Left lung (tissue), 10 donors: Measurements from ENCODE around the gene MAN1A1. TPM values are rescaled to one million over a fixed set of nuclear protein-coding genes. Genes with fewer than 3 reads are reported as not detected.

Experiments
- ATAC-seq: fragments of 200-7000 bp; cut with Tn5 transposase; one replicate; pipeline ENCODE4 v1.9.1; 2020; ENCODE audit warnings: moderate library complexity
- DNase-seq, 4 donors: peaks; one replicate each; pipeline ENCODE4 v3.0.0-alpha.2; 2013 to 2020
- H3K27ac ChIP-seq, 2 donors: fragments of 200-600 bp; sonication (generic) in 1 of 2; one replicate each; pipeline versions ENCODE4 v1.5.0 to v1.8.0; 2020 to 2021
- H3K27me3 ChIP-seq, 2 donors: fragments of 200-600 bp; sonication (generic) in 1 of 2; one replicate each; pipeline versions ENCODE4 v1.5.0 to v1.8.0; 2020 to 2021
- H3K36me3 ChIP-seq, 2 donors: fragments of 200-600 bp; sonication (generic) in 1 of 2; one replicate each; pipeline versions ENCODE4 v1.5.0 to v1.8.0; 2020 to 2021
- H3K4me1 ChIP-seq, 2 donors: fragments of 200-600 bp; one replicate each; pipeline ENCODE4 v1.8.0; 2021
- H3K4me3 ChIP-seq, 2 donors: fragments of 200-600 bp; sonication (generic) in 1 of 2; one replicate each; pipeline versions ENCODE4 v1.5.0 to v1.8.0; 2020 to 2021; ENCODE audit warnings: mild to moderate bottlenecking in 1 of 2
- H3K9me3 ChIP-seq, 2 donors: fragments of 200-600 bp; sonication (generic) in 1 of 2; one replicate each; pipeline versions ENCODE4 v1.5.0 to v1.8.0; 2020 to 2021
- CTCF ChIP-seq, 2 donors: fragments of 200-600 bp; sonication (generic) in 1 of 2; IDR thresholded peaks; one replicate each; pipeline versions ENCODE4 v1.5.0 to v1.8.0; 2021; ENCODE audit warnings: antibody characterized with exemption in 2 of 2
- intact Hi-C, 2 donors: fragments of 100-400 bp; cut with DNase I; formaldehyde crosslinking; loops; one replicate each; pipeline versions ENCODE4 v1.11.2 to v1.14.2; 2022
- polyA plus RNA-seq, 6 donors: library from polyadenylated mRNA; unstranded; fragments of 120-200 nt; gene quantifications; one replicate each; pipeline ENCODE4 v1.2.1, GENCODE V29; 2013; ENCODE audit not compliant: insufficient read length in 6 of 6
- total RNA-seq, 2 donors: library from RNA; stranded (reverse); fragmentation: NEBNext Ultra II Directional; extraction: Animal tissue kit (Norgen Biotek cat#: 25700); gene quantifications; one replicate each; pipeline ENCODE4 v1.2.1, GENCODE V29; 2021
- donor health status: DM: no; HTN: yes; CAD: no.
- donor health status: DM: no; HTN: no; CAD: no.

The MAN1A1 gene
- total and polyA plus RNA-seq, 8 donors = 49.6 to 76.6 (median 58.1) TPM

DNA sequence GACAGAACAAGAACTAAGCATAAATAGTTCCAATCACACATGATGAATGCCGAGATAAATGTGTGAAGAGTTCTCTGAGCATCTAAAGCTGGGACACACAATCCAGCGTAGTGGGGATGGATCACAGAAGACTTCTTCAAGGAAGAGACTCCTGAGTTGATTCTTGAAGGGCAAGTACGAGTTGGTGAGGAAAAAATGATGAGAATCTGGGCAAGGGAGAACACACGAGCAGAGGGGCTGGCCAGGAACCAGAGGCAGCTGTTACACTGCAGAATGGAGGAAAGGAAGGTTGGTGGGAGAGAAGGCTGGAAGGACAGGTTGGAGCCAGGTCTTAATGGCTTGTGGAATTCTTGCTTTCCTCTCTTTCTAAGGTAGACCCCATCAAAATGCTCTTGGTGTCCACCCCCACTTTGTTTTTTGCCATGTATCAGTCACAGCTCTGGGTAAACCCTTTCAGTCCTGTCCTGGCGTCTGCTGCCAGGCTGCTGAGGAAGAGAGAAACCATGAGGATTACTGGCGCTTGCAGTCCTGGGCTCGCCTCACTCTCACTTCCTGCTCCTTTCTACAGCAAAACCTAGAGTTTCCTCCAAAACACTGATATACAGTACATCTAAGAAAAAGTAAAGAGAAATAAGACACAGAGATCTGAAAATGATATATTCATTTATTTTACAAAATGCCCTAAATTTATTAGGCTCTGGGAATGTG is 143.5 kb downstream of the MAN1A1 start:
- no peak for ATAC-seq
- Histone ChIP-seq H3K27me3 (no peaks in the 10 kb centered on the region), H3K36me3 (peaks cover 0 to 19% of the 10 kb centered on the region in 2 donors), H3K9me3 (no peaks in the 10 kb centered on the region), H3K27ac (no peak overlapping the region), H3K4me1 (peaks cover 0 to 10% of the 10 kb centered on the region in 2 donors), H3K4me3 (no peak overlapping the region)
- no peak for DNase-seq
- no peak for TF ChIP-seq CTCF (IDR thresholded peaks at IDR 0.05)
- intact Hi-C loops = no loop called here

DNA sequence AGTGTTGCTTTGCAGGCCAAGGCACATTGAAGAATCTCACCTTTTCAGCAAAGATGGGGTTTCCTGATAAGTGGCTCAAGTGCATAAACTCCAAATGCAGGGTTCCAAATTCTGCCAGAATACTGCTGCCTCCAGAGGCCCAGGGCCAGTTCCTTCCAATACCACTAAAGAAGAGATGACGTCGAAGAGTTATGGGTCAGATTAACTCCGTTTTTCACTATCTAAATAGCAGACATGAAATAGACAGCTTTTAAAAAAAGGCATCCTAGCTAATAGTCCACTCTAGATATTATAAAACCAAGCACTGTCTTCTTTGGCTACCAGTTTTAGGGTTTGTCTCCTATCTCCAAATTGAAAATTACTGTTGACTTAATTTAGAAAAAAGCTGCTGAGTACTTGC is 144.8 kb downstream of the MAN1A1 start:
- intact Hi-C loops = no loop called here
- Histone ChIP-seq H3K27ac (no peak overlapping the region), H3K9me3 (no peaks in the 10 kb centered on the region), H3K36me3 (peaks cover 0 to 30% of the 10 kb centered on the region in 2 donors), H3K4me3 (no peak overlapping the region), H3K27me3 (no peaks in the 10 kb centered on the region), H3K4me1 (peaks cover 0 to 8% of the 10 kb centered on the region in 2 donors)
- TF ChIP-seq CTCF (IDR thresholded peaks at IDR 0.05) = no peak
- DNase-seq (no peak), ATAC-seq (no peak)

DNA sequence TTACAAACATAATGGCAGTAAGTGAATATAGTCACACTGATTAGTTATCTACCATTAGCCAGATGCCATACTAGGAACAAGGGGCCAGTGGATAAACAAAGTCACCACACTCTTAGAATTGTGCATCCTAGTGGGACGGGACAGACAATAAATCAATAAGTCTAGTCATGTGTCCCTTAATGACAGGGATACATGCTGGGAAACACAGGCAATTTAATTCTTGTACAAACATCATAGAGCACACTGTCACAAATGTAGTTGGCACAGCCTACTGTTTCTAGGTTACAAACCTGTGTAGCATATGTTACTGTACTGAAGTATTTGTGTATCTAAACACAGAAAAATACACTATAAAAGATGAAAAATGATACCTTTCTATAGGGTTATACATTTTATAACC is 148.1 kb downstream of the MAN1A1 start:
- ATAC-seq (no peak), DNase-seq (no peak)
- peaks cover under 1 to 4% of the 10 kb centered on the region in 2 donors for H3K4me1 ChIP-seq
- H3K27ac ChIP-seq = no peak overlapping the region
- peaks cover 0 to 36% of the 10 kb centered on the region in 2 donors for H3K36me3 ChIP-seq
- H3K27me3 ChIP-seq = no peaks in the 10 kb centered on the region
- intact Hi-C loops = no loop called here
- no peaks in the 10 kb centered on the region for H3K9me3 ChIP-seq
- TF ChIP-seq CTCF (IDR thresholded peaks at IDR 0.05) = no peak
- no peak overlapping the region for H3K4me3 ChIP-seq

DNA sequence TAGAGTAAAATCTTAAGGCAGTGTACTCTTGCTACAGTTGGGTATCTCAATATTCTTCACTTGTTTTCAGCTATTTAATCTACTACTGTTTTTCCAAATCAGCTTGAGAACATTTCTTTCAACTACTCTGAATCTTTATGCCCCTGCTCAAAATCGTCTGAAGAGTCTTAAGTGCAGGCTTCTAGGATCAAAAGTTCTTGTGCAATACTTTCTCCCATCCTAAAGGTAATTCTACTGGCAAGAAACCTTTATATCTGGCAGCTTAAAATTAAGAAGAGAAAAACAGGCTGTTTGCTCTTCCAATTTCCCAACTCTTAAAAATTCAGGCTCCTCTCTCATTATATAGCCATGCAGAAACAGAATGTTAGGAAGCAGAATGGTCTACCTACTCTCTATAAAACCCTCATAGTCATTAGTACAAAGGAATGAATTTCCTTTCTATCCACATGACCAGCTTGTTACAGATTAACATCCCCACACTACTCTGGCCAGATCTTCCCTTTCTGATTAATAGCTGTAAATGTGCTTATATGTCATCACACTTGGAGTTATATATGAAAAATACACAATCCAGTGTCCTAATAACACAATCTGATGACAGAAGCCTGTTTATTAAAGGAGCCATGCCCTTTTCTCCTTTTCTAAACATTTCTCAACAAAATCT is 148.9 kb downstream of the MAN1A1 start:
- no peak for TF ChIP-seq CTCF (IDR thresholded peaks at IDR 0.05)
- H3K36me3 ChIP-seq = peaks cover 0 to 42% of the 10 kb centered on the region in 2 donors
- intact Hi-C loops = no loop called here
- H3K27me3 ChIP-seq = no peaks in the 10 kb centered on the region
- H3K4me1 ChIP-seq = peaks cover 0 to 5% of the 10 kb centered on the region in 2 donors
- no peak overlapping the region for H3K27ac ChIP-seq
- H3K9me3 ChIP-seq = no peaks in the 10 kb centered on the region
- no peak overlapping the region for H3K4me3 ChIP-seq
- DNase-seq (no peak), ATAC-seq (peak; percentile 72)

GRCh38 chr6:119197271-119197670 is 152.3 kb downstream of the MAN1A1 start:
- no peak for TF ChIP-seq CTCF (IDR thresholded peaks at IDR 0.05)

More at GRCh38 chr6:119197271-119197670, 152.3 kb downstream of the MAN1A1 start:
- no peak for DNase-seq
- Histone ChIP-seq H3K36me3 (peaks cover 0 to 48% of the 10 kb centered on the region in 2 donors), H3K4me1 (peaks cover 0 to 5% of the 10 kb centered on the region in 2 donors), H3K9me3 (no peaks in the 10 kb centered on the region), H3K4me3 (no peak overlapping the region), H3K27me3 (no peaks in the 10 kb centered on the region), H3K27ac (no peak overlapping the region)
- no peak for ATAC-seq
- intact Hi-C loops = no loop called here
